Stimulated activated CD4-positive, alpha-beta T cell treated with anti-CD3 and anti-CD28 coated beads, Interleukin-15, amount 100 ng/mL, for 1 hour (primary cell): Measurements from ENCODE around the gene FAM83C.

Experiments
- DNase-seq, 2 donors: peaks; one replicate each; pipeline ENCODE4 v3.0.0-alpha.2; 2020; ENCODE audit warnings: low read depth in 1 of 2, low spot score in 1 of 2

FAM83C gene

DNA sequence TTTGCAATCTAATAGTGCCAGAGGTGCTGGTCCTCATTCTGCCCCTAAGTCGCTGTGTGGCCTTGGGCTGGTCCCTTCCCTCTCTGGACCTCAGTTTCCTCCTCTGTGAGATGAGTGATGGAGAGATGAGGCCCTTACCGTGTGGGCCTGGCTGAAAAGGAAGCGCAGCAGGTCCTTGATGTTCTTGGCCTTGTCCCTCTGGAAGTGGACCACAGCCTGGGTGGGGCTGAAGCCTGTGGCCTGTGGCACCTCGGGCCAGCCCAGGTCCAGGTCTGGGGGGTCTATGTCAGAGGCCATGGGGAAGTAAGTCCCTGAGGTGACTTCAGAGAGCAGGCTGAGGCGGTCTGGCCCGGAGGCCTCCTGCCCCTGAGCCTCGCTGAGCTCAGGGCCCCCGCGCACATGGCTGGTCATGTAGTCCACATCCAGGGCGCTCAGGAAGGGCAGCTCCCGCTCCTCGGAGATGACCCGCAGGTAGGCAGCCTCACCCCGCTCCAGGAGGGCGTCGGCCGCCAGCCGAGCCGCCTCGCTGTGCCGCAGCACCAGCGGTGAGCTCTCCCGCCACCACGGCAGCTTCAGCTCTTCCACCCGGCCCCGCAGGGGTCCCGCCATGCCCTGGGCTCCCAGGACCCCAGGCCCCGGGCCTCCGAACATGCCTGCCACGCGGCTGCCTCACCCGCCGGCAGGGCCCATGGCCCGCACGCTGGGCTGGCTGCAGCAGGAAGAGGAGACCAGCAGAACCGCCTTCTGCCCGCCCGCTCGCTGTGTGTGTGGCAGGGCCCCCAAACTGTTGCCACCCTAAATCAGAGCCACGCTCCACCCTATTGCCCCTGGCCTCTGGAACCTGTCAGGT is at the start of gene FAM83C:
Gene FAM83C (minus strand): TSS at position 772 of the 850 bp plus-strand sequence. CDS start 121 bp downstream, at position 651.
- no peak for DNase-seq

DNA sequence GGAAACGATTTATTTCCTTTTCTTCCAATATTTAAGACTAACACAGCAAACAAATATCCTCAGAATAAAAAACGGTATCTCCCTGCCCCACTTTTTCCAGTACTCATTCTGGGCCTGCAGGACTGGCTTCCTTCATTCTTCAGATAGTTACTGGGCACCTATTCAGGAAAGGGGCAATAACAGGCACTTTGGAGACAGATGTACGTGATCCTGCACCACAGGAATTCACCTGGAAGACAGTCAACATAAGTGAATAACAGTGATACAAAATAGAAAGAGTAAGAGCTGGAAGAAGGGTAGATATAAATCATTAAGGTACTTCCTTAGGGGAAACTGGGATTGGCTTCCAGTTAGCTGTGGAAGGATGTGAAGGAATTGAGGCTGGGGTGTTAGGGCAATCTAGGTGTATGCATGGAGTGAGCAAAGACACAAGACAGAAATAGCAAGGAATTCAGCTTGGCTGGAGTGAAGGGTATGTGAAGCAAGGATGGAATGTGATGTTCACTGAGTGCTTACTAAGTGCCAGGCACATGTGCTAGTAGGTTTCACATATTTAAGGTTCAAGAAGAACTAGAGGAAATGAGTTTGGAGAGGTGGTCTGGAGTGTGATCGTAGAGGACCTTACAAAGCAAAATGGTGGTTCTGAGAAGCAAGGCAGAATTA is 49.3 kb upstream of the FAM83C start:
- DNase-seq: no peak

DNA sequence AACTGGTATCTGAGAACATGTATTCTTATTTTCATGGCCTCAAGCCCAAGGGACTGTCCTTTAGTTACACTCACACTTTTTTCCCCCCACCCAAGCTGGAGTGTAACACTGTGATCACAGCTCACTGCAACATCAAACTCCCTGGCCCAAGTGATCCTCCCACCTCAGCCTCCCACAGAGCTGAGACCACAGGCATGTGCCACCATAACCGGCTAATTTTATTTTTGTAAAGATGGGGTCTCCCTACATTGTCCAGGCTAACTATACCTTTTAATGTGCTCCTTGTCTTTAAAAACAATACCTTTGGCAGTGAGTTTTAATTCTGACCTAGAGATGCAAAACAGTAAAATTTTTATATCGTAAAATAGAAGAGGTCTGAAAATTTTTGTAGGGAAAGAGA is 48.2 kb upstream of the FAM83C start:
- DNase-seq: no peak

DNA sequence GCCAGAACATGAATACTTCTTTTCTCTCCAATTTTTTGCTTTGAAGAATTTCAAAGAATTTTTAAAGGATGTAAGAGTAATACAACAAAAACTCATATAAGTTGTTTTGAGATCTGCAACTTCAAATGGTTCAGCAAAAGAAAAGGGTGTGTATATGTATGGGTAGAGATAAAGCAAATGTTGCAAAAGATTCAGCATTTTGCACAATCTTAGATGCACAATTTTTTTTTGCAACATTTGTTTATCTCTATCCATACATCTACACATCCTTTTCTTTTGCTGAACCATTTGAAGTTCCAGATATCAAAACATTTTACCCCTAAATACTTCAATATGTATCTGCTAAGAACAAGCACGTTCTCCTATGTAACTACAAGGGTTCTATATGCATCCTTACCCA is 47.4 kb upstream of the FAM83C start:
- DNase-seq: no peak

DNA sequence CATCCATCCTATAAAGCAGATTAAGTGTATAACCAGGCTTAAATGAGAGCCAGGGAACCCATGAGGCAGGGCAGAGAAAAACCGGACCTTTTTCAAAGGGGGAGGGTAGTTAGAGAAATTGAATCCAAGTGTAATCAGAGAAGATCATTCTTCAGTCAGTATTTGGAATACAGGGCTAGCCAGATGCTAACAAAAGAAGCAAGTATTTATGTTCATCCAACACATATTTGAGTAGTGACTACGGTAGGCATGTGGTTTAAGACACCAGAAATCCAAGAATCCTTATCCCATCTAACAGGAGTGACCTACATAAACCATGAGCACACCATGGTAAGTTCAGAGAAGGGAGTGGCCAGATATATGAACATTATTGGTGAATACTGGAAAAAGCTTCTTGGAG is 46.8 kb upstream of the FAM83C start:
- DNase-seq: no peak

DNA sequence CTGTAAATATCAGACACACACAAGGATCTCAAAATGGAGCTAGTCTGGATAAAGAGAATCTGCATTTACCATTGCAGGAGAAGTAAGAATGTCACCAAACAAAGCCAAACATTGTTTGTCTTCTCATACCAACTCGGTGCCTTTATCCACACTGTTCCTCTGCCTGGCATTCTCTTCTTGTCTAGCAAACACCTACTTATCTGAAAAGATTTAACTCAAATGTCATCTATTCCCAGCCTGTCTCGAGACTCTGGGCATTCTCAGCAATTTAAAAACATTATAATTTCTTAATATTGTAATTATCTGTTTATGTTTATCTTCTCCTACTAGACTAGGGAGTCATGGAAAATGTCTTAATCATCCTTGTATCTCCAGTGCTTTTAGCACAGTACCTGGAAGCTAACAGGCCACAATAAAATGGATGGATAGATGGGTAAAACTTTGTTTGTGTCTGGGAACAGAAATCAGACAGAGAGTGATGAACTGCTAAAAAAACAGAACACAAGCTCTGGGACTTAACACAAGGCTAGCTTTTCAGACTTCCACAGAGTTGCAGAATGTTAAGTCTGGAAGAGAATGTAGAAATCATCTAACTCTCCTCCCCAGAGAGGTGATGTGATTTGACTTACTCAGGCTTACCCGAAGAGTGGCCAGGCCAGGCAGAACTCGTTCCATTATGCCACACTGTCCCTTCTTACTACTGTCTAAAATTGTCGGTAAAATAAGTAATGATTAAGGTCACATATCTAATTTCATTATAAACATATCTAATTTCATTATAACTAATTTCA is 42.3 kb upstream of the FAM83C start:
- no peak for DNase-seq

DNA sequence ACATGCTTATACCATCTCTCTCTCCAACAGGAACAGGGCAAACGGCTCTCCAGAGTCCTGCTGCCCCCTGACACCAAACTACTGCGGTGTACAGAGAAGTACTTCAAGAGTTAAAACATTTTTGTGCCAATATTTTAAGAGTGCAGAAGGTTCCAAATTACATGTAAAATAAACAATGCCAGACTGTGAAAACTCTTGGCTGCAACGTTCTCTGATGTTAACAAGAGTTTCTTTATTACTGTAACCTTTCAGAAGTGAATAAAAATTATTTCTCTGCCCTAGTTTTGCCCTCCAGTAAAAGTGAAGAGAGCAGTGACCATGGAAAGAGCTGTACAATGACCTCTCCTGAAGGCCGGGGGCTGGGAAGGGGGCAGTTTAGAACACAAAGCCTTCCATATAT is 41.4 kb upstream of the FAM83C start:
- no peak for DNase-seq

DNA sequence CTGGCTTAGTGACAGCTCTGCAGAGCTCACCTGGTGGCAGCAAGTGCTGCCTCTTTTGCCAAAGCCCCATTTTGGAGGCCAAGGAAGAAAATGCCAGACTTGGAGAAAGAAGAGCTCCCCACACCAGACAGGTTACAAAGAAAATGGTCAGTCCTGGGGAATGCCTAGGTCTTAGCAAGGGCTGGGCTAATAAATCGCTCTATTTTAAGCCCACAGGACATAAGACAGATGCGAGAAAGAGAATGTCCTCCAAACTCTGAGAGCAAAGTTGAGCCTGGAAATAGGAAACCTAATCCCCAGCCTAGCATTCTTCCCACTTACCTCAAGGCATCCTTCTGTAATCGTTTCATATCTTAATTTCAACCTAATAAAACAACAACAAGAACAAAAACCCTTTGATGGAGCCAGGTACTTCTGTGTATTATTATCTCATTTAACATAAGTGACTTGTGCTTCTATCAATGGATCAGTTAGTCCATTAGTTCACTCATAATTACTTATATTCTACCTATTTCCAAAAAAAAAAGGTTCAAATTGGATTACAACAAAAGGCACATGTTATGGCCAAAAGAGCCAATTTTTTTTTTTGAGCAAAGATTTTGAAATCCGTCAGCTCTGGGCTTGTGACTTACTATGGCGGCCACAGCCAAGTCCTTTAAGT is 40.4 kb upstream of the FAM83C start:
- no peak for DNase-seq

DNA sequence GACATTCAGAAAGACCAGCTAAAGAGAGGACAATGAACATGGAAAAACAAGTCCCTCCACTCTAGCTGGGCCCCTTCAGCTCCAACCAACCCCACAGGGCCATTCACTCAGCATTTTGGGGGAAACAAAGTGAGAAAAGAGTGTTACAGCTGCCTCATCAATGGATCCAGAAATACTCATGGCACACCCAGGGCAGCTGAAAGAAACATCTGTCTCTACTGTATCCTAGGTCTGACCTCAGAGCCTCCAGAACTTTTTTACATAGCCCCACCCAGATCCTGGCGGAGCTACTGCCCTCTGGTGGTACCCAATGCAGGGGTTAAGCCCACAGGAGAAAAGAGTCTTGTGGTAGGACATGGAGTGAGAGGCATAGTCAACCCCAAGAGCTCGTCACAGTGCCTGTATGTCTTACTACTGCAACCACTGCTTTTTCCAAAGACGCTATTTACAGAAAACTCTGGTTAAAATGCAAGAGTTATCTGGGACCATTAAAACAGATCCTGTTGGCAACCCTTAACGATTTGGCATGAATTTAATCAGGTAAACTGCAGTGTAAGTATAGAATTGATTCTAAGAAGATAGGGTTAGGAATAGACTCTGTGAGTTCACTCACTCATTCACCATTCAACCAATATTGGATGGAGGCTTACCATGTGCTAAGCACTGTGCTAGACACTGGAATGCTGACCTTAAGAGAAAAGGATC is 37.4 kb upstream of the FAM83C start:
- DNase-seq: no peak

DNA sequence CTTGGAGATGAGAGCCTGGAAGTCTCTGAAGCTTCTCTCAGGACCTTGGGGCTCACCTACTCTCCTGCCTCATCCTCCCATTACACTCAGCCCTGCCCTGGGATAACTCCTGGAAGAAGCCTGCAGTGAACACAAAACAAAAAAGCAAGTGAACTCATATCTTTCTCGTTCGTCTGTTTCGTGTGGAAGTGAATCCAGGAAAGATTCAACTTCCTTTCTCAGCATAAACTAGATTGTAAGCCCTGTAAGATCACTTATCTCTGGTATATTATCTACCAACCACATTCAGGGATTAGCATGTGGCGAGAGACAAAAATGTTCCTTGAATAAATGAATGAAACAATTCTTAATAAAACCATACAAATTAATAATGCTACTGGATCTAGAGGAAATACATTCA is 36.5 kb upstream of the FAM83C start:
- DNase-seq: no peak

DNA sequence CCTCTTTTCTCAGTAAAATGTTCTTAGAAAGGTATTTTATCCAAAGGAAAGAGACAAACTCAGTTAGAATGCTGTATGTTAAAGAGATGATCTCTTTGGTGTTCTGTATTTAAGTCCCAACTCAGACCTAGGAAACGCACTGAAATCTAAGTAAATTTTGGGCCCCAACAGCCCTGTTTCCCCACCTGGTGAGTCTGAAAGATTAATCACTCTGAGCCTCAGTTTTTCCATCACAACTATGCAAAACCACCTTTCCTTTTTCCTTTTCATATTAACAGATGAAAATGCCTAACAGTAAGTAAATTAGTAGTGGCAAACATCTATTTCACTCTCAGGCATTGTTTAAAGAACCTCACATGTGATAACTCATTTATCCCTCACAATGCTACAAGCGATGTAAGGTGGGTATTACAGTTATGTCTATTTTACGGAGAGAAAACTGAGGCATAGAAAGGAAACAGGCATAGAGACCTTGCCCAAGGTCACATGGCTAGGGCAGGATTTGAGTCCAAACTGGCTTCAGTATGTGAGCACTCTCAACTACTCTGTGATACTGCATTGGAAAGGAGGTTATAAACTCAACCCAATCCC is 36.0 kb upstream of the FAM83C start:
- DNase-seq: no peak

DNA sequence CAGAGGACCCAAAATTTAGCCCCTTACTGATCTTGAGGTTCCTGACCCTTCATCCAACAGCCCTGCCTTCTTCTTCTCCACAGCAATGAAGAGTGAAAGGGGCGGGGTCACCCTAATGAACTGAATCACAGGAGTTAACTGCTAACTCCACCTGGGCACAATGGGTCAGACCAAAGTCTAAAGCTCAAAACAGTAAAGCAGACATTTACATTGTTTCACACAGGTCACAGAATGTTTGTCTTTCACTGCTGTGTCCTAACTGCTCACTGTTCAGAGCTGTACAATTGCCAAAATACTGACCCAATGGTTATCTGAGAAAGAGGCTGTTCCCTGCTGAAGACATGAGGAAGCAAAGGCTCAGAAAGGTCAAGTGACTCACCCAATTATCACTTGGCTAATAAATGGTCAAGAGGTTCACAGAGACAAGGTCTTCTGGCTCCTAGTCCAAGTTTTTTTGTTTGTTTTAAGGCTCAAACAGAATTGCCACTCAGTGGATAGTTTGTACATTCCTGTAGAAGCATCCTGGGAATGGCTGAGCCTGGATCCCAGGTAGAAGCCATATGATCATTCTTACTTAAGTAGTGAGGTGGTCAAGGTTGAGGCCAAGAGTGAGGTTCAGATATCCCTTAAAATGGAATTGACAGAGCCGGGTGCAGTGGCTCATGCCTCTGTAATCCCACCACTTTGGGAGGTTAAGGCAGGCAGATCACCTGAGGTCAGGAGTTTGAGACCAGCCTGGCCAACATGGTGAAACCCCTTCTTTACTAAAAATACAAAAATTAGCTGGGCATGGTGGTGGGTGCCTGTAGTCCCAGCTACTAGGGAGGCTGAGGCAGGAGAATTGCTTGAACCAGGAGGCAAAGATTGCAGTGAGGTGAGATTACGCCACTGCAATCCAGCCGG is 35.1 kb upstream of the FAM83C start:
- no peak for DNase-seq

DNA sequence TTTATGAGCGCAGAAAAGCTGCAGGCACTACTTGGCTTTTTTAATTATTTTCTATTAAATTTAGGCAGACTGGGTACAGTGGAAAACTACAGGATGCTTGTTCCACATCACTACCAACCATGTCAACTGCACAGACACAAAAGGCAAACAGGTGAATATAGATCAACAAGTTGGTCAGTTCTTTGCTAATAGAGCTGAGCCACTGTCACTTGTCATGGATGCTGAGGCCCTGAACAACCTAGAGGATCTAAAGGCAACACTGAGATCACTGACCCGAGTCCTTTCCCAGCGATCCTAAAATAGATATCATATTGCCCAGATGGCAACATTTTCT is 34.5 kb upstream of the FAM83C start:
- no peak for DNase-seq

DNA sequence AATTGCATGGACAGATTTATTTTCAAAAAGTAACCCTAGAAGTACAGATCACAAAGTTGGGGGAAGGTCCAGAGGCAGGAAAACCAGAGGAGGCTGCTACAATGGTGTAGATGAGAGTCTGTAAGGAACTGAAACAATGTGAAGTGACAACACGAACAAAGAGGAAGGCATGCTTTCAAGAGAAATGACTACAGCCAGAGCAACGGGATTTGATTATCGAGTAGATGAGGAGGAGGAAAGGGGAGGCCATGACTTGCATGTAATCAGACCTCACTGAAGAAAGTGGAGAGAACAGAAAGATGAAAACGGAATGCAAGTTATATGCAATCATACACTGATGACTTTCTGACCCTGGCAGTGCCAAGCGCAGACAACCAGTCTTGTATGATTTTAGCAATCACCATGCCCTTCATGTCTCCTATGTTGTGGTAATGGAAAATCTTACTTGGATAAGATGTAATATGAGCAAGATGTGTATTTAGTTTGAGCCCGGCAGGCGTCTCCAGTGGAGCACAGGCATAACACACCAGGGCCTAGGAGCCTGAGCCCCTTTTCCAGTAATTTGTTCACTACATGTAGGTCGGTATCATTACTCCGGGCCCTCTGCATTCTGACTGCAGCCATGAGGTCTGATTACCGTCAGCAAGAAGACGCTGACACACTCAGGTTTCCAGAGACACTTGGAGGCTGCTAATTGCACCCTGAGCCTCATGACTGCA is 34.0 kb upstream of the FAM83C start:
- no peak for DNase-seq

DNA sequence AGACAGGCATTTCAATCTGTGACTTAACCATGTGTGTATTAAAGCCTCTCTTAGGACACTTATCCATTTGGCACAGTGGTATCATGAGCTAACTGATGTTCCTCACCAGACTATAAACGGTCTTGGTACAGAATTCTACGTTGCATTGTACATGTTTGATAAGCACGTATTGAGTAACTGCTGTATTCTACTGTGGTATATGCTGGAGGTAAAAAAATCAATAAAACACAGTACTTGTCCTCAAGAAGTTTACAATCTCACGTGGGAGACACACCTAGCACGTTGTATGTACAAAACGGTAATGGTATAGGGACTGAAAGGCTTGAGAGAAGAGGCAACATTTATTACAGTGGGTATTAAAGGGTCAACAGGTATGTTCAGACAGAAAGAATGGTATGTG is 33.2 kb upstream of the FAM83C start:
- no peak for DNase-seq

DNA sequence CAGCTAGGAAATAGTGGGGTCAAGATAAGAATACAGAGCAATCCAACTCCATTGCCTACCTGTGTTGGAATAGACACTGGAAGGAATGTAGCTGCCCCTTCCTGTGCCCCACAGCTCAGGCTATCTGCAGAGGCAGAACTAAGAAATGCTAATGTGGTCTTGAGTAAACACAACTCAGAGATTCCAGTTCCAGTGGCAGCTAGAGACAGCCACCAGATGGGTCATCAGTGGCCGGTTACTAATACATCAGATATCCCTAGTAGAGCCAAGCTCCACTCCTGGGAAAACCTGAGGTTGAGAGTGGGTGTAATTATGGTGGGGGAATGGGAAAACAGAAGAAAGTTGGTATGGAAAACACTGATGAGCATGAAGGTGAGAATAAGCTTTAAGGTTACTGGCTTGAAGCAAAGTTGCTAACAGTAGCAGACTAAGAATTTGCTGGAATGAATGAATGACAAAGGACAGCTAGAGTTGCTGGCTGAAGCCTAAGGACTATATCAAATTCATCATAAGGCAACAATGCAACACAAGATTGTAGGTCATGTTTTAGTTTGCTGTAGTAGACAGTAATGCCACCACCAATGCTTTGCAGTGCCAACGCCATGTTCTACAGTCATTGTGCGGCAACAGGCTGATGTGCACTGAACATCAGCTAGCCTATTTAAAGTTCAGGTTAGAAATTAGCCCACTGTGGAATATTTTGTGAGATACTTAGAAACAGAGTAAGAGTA is 28.3 kb upstream of the FAM83C start:
- DNase-seq: no peak

DNA sequence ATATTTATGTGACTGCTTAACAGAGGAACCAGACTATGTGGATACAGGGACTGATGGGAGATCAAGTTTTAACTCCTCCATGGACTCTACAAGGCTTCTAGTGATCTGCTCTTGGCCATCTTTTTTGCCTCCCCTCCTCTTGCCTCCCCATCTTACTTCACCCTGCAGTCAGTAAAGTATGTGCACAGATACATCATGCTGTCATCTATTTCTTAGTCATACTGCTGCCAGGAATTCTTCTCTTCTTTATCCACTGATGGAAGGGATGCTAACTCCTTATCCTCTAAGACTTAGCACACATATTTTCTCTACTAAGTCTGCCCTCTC is 27.6 kb upstream of the FAM83C start:
- no peak for DNase-seq

DNA sequence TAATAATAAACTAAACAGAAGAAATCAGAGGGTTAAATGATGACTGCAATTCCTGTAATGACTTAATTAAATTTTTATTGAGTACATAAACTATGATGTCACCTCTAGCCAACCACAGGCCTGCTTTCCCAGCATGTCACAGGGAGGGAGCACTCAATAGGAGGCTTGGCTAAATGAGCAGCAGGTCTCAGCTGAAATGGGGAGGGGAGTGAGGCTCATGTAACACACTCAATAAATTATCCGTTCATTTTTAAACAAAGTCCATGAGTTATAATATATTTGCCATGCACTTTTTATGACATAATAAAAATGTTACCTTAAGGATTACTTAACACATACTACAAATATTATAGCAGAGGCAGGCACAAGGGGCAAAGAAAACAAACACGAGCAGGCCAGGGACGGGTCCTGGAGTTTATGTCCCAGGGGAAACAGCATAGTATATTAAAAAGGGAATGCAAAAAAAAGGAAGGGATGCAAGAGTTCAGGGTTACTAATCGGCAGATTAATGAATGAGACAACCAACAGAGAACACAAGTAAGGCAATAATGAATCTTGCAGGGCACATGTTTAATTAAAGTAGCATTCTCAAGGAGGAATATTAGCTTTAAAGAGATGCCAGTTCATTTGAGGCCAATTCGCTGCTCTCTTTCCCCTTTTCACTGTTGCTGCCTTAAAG is 27.1 kb upstream of the FAM83C start:
- no peak for DNase-seq
